Tibial nerve (tissue), 3 donors: ENCODE results near the gene CDH13.

Source experiments
- EP300 ChIP-seq, 2 donors: sonication (generic); formaldehyde crosslinking; IDR thresholded peaks; one replicate each; pipeline ENCODE4 v1.6.1; 2017; ENCODE audit warnings: antibody characterized with exemption in 2 of 2, mild to moderate bottlenecking in 1 of 2
- POLR2A ChIP-seq, 2 donors: fragments of 450-650 bp; IDR thresholded peaks; one replicate each; pipeline ENCODE4 v1.6.1; 2017; ENCODE audit warnings: antibody characterized with exemption in 2 of 2, mild to moderate bottlenecking in 2 of 2, moderate library complexity in 2 of 2

GRCh38 chr16:83298541-83298940, 671.8 kb downstream of the CDH13 start:
- no peak for TF ChIP-seq POLR2A (IDR thresholded peaks at IDR 0.05)
- no peak for TF ChIP-seq EP300 (IDR thresholded peaks at IDR 0.05)
